ENCODE measurements around the gene PHACTR1.

Gene PHACTR1

DNA sequence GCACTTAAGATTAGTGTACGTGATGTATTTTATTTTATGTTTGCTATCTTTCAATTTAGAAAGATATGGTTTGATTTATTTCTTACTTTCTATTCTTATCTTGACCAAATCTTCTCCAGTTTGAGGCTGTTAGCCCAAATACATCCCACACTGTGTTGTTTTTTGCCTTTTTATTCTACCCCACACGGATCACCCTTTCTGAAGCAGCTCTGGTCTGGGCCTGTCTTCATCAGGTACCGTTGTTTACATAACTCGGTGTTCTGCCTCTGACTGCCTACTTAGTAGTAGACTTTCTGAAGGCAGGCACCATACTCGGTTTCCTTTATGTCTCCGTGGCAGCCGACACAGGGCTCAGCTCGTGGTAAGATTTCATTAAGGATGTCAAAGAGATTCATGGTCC, 95.0 kb downstream of the PHACTR1 start:
- no peak for DNase-seq (ENCODE audit: low read depth)
- TF ChIP-seq, protein P1, sequence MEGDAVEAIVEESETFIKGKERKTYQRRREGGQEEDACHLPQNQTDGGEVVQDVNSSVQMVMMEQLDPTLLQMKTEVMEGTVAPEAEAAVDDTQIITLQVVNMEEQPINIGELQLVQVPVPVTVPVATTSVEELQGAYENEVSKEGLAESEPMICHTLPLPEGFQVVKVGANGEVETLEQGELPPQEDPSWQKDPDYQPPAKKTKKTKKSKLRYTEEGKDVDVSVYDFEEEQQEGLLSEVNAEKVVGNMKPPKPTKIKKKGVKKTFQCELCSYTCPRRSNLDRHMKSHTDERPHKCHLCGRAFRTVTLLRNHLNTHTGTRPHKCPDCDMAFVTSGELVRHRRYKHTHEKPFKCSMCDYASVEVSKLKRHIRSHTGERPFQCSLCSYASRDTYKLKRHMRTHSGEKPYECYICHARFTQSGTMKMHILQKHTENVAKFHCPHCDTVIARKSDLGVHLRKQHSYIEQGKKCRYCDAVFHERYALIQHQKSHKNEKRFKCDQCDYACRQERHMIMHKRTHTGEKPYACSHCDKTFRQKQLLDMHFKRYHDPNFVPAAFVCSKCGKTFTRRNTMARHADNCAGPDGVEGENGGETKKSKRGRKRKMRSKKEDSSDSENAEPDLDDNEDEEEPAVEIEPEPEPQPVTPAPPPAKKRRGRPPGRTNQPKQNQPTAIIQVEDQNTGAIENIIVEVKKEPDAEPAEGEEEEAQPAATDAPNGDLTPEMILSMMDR (conservative IDR thresholded peaks at IDR 0.05; ENCODE audit: low read depth, low read length): no peak
- no peak overlapping the region for H3K4me3 ChIP-seq (ENCODE audit: low read length)

- no peak for DNase-seq (ENCODE audit: low read depth)
- H3K4me3 ChIP-seq (ENCODE audit: low read length): no peak overlapping the region
- TF ChIP-seq, protein P1 (conservative IDR thresholded peaks at IDR 0.05; ENCODE audit: low read depth, low read length): no peak
Observed at GRCh38 chr6:12813321-12813720, 96.8 kb downstream of the PHACTR1 start.

- TF ChIP-seq, protein P1 (conservative IDR thresholded peaks at IDR 0.05; ENCODE audit: low read depth, low read length): no peak
- H3K4me3 ChIP-seq (ENCODE audit: low read length): no peak overlapping the region
- DNase-seq (ENCODE audit: low read depth): no peak
Observed at GRCh38 chr6:12814015-12814414, 97.4 kb downstream of the PHACTR1 start.

DNA sequence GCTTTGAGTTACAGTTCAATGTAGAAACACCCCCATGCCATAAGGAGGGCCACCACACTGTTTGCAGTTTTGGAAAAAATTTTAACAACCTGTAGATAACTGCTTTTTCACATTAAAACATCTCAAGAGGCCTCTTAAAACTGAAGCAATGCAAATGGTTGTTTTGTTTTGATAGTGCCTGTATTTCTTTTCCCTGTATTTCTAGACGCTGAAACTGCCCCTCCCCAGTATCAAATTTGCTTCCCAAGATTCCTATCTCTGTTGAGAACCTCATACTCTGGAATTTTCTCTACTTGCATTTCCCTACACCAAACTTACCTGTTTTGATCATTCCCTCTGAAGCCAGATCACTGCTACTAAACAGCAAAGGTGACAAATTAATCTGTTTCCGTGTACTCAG, 98.5 kb downstream of the PHACTR1 start:
- TF ChIP-seq, protein P1 (conservative IDR thresholded peaks at IDR 0.05; ENCODE audit: low read depth, low read length): no peak
- no peak overlapping the region for H3K4me3 ChIP-seq (ENCODE audit: low read length)
- DNase-seq (ENCODE audit: low read depth): no peak

DNA sequence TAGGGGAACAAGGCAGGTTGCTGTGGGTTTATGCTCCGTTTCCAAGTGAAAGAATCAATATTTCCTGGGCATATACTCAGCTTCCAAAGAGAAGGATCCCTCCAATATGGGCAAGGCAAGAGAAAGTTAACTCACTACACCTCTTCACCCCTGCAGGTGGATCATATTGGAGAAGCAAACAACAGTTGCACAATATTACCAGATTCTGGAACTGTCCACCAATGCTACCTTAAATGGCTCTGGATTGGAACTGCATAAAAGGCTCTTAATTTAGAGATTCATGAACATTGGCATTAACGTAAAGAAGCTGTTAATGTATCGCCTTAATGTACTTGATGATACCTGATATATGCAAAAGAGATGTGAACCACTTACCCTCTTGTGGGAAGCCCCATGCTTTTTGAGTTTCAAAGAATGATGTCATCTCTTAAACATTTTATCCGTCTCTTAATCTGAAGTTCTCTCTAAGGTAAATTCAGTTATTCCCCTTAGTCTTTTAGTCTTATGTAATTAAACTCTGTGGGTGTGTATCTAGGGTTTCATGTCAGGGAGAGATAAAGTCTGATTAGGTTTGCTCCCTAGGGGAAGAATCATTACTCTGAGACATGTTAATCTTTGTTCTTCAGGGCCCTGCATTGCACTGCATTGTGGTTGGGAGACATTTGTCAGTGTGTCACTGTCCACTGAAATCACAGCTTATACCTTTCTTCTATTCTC, 99.5 kb downstream of the PHACTR1 start:
- no peak overlapping the region for H3K4me3 ChIP-seq (ENCODE audit: low read length)
- TF ChIP-seq, protein P1 (conservative IDR thresholded peaks at IDR 0.05; ENCODE audit: low read depth, low read length): no peak
- no peak for DNase-seq (ENCODE audit: low read depth)

GRCh38 chr6:12818324-12818723, 101.8 kb downstream of the PHACTR1 start:
- TF ChIP-seq, protein P1 (conservative IDR thresholded peaks at IDR 0.05; ENCODE audit: low read depth, low read length): no peak
- DNase-seq (ENCODE audit: low read depth): no peak
- no peak overlapping the region for H3K4me3 ChIP-seq (ENCODE audit: low read length)

GRCh38 chr6:12823847-12824246, 107.3 kb downstream of the PHACTR1 start:
- TF ChIP-seq, protein P1 (conservative IDR thresholded peaks at IDR 0.05; ENCODE audit: low read depth, low read length): no peak
- DNase-seq (ENCODE audit: low read depth): no peak

More at GRCh38 chr6:12823847-12824246, 107.3 kb downstream of the PHACTR1 start:
- no peak overlapping the region for H3K4me3 ChIP-seq (ENCODE audit: low read length)
